ENCODE measurements around the gene INHBB. TPM values are rescaled to one million over a fixed set of nuclear protein-coding genes. Genes with fewer than 3 reads are reported as not detected.

INHBB gene
- total RNA-seq, 6 experiments from 2014 or later, result 0.37 to 15.9 (median 9.6) TPM

- no peak for TF ChIP-seq POLR2A (IDR thresholded peaks at IDR 0.05)
- no peak for TF ChIP-seq CTCF (IDR thresholded peaks at IDR 0.05)
- intact Hi-C loops (cut with DNase I), result loop anchor here in 1 of 2 donors (10.0 kb wide), 1 partner anchor 363 kb away; no protein-coding TSS in a partner anchor
Observed at GRCh38 chr2:120312076-120312475, 33.9 kb upstream of the INHBB start.

GRCh38 chr2:120312860-120313694 is 32.9 kb upstream of the INHBB start:
- H3K27ac ChIP-seq, result peak overlapping the region in 1 of 3 donors; percentile 56
- peak; percentile 83 to 84 (median 84) for DNase-seq
- intact Hi-C loops (cut with DNase I), result loop anchor here in 1 of 2 donors (10.0 kb wide), 1 partner anchor 362 kb away; no protein-coding TSS in a partner anchor
- 1% methylated on average over 30 of the region's 38 CpGs for WGBS (ENCODE audit: insufficient coverage, low coverage, low lambda C conversion rate, missing lambda C conversion rate)
- H3K4me1 ChIP-seq, result peaks cover 0 to 10% (median 0%) of the 10 kb centered on the region in 4 donors
- peak overlapping the region; percentile 37 to 48 (median 47) for H3K4me3 ChIP-seq
- peak; percentile 92 to 96 (median 94) for ATAC-seq
- H3K36me3 ChIP-seq, result no peaks in the 10 kb centered on the region
- H3K27me3 ChIP-seq, result no peaks in the 10 kb centered on the region
- TF ChIP-seq CTCF (IDR thresholded peaks at IDR 0.05) (peak; percentile 87 to 92 (median 90)), POLR2A (IDR thresholded peaks at IDR 0.05) (no peak)
- no peaks in the 10 kb centered on the region for H3K9me3 ChIP-seq

More at GRCh38 chr2:120312076-120312475, 33.9 kb upstream of the INHBB start:
- no peaks in the 10 kb centered on the region for H3K27me3 ChIP-seq
- H3K4me3 ChIP-seq, result no peak overlapping the region
- peaks cover 0 to 10% (median 0%) of the 10 kb centered on the region in 4 donors for H3K4me1 ChIP-seq
- H3K27ac ChIP-seq, result no peak overlapping the region
- 60% methylated on average over 6 of the region's 6 CpGs for WGBS (ENCODE audit: insufficient coverage, low coverage, low lambda C conversion rate, missing lambda C conversion rate)
- ATAC-seq (no peak), DNase-seq (no peak)
- H3K36me3 ChIP-seq, result no peaks in the 10 kb centered on the region
- H3K9me3 ChIP-seq, result no peaks in the 10 kb centered on the region

GRCh38 chr2:120313695-120314615 is 32.0 kb upstream of the INHBB start:
- intact Hi-C loops (cut with DNase I), result loop anchor here in 1 of 2 donors (10.0 kb wide), 1 partner anchor 361 kb away; no protein-coding TSS in a partner anchor
- H3K27me3 ChIP-seq, result no peaks in the 10 kb centered on the region
- peak overlapping the region; percentile 37 to 48 (median 47) for H3K4me3 ChIP-seq
- DNase-seq (peak in 2 of 3 donors; percentile 32 to 54), ATAC-seq (peak; percentile 5 to 31 (median 17))
- H3K27ac ChIP-seq, result peak overlapping the region in 1 of 3 donors; percentile 56
- WGBS (ENCODE audit: insufficient coverage, low coverage, low lambda C conversion rate, missing lambda C conversion rate), result 32% methylated on average over 19 of the region's 39 CpGs
- peaks cover 0 to 10% (median 0%) of the 10 kb centered on the region in 4 donors for H3K4me1 ChIP-seq
- TF ChIP-seq CTCF (IDR thresholded peaks at IDR 0.05) (no peak), POLR2A (IDR thresholded peaks at IDR 0.05) (no peak)
- no peaks in the 10 kb centered on the region for H3K36me3 ChIP-seq
- no peaks in the 10 kb centered on the region for H3K9me3 ChIP-seq

- no peaks in the 10 kb centered on the region for H3K9me3 ChIP-seq
- H3K4me1 ChIP-seq, result peaks cover 0 to 10% (median 0%) of the 10 kb centered on the region in 4 donors
- H3K27me3 ChIP-seq, result no peaks in the 10 kb centered on the region
- H3K27ac ChIP-seq, result no peak overlapping the region
- intact Hi-C loops (cut with DNase I), result loop anchor here in 1 of 2 donors (10.0 kb wide), 1 partner anchor 360 kb away; no protein-coding TSS in a partner anchor
- peak in 2 of 3 donors; percentile 47 to 51 for DNase-seq
- no peak overlapping the region for H3K4me3 ChIP-seq
- peak in 3 of 4 donors; percentile 7 to 20 (median 15) for ATAC-seq
- 73% methylated on average over 14 of the region's 19 CpGs for WGBS (ENCODE audit: insufficient coverage, low coverage, low lambda C conversion rate, missing lambda C conversion rate)
- no peak for TF ChIP-seq POLR2A (IDR thresholded peaks at IDR 0.05)
- TF ChIP-seq CTCF (IDR thresholded peaks at IDR 0.05), result no peak
- H3K36me3 ChIP-seq, result no peaks in the 10 kb centered on the region
Observed at GRCh38 chr2:120314690-120315366, 31.1 kb upstream of the INHBB start.

Measured in right lobe of liver (tissue), 6 donors.